Measurements from ENCODE around the gene DNAJA1. TPM values are rescaled to one million over a fixed set of nuclear protein-coding genes. Genes with fewer than 3 reads are reported as not detected.

The DNAJA1 gene
- total and polyA plus RNA-seq, 5 donors from 2014 or later = 82.4 to 214 (median 104) TPM

DNA sequence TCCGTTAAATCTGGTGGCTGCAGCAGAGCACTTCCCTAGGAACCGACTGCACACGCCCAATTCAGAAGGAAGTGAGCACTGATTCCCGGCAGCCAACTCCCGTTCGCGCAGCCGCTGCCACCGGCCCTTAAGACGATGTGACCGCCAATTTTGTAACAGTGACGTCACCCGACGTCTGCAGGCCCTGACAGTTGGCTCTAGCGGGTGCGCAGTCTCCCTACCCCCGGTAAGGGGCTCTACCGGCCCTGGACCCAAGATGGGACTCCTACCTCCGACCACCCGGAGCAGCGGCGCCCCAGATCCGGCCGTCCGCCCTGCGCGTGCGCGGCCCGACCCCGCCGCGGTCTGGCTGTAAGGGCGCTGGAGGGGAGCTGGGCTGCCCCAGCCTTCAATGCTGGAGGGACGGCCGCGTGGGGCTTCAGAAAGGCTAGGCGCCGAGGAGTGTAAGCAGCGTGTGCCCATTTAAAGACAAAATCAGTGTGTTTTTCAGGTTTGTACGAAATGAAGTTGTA is 19.1 kb downstream of the DNAJA1 start:
- no peaks in the 10 kb centered on the region for H3K27me3 ChIP-seq (ENCODE audit: control insufficient read depth, insufficient read depth, low read length)
- DNase-seq = peak; percentile 54 to 79 (median 59)
- peaks cover 22% of the 10 kb centered on the region for H3K36me3 Mint-ChIP-seq

DNA sequence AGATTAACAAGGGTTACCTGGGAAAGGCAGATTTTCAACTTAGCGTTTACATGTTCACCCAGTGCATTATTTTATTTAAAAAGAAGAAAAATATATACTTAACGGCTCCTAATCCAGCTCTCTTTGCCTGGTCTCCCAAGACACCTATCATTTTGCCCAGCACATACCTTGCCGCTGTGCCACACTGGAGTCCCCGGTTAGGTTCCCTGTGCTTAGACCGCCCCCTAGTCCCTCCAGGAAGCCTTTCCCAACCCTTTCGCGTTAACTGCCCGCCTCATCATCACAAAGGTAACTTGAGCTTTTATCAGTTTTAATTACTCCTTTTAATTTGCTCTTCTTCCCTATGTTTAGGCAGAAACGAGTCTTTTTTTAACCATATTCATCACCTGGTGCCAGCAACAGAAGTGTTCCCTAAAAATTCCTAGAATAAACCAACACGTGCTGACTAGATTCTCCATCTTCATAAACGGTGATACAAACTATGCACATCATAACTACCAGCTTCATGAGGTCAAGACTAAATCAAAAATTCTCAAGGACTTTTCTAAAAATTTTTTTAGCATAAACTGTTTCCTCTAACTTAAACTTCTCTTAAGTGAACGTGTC is 19.7 kb downstream of the DNAJA1 start:
- H3K4me1 Mint-ChIP-seq = peaks cover 13 to 23% (median 18%) of the 10 kb centered on the region in 4 donors
- H3K4me3 Mint-ChIP-seq = peak overlapping the region; percentile 61 to 96 (median 83)
- peaks cover 33% of the 10 kb centered on the region for H3K36me3 ChIP-seq (ENCODE audit: control insufficient read depth, insufficient read depth, low read length)
- H3K9me3 Mint-ChIP-seq = no peaks in the 10 kb centered on the region
- no peak for ATAC-seq (ENCODE audit: low read depth in 2 of 2)
- no peaks in the 10 kb centered on the region for H3K9me3 ChIP-seq (ENCODE audit: control insufficient read depth in 2 of 2, low read length in 2 of 2)
- H3K27ac Mint-ChIP-seq = peak overlapping the region in 2 of 3 donors; percentile 84 to 89
- no peaks in the 10 kb centered on the region for H3K27me3 Mint-ChIP-seq
- H3K27me3 ChIP-seq (ENCODE audit: control insufficient read depth, insufficient read depth, low read length) = no peaks in the 10 kb centered on the region
- H3K27ac ChIP-seq (ENCODE audit: insufficient read depth, low read length, poor library complexity, severe bottlenecking) = peak overlapping the region; percentile 70
- H3K4me1 ChIP-seq (ENCODE audit: control insufficient read depth, insufficient read depth, low read length, poor library complexity, severe bottlenecking) = peaks cover 11% of the 10 kb centered on the region
- H3K36me3 Mint-ChIP-seq = peaks cover 26% of the 10 kb centered on the region
- peak overlapping the region; percentile 11 for H3K4me3 ChIP-seq (ENCODE audit: low read depth, low read length)
- no peak for DNase-seq

More for the DNA sequence above, 19.1 kb downstream of the DNAJA1 start:
- H3K27me3 Mint-ChIP-seq = no peaks in the 10 kb centered on the region
- H3K9me3 Mint-ChIP-seq = no peaks in the 10 kb centered on the region
- Histone ChIP-seq H3K4me3 (ENCODE audit: low read depth, low read length) (peak overlapping the region; percentile 78), H3K27ac (ENCODE audit: insufficient read depth, low read length, poor library complexity, severe bottlenecking) (peak overlapping the region; percentile 70), H3K4me1 (ENCODE audit: control insufficient read depth, insufficient read depth, low read length, poor library complexity, severe bottlenecking) (peaks cover 11% of the 10 kb centered on the region), H3K36me3 (ENCODE audit: control insufficient read depth, insufficient read depth, low read length) (peaks cover 36% of the 10 kb centered on the region), H3K9me3 (ENCODE audit: control insufficient read depth in 2 of 2, low read length in 2 of 2) (no peaks in the 10 kb centered on the region)
- H3K27ac Mint-ChIP-seq = peak overlapping the region; percentile 83 to 89 (median 84)
- peaks cover 13 to 22% (median 18%) of the 10 kb centered on the region in 4 donors for H3K4me1 Mint-ChIP-seq
- H3K4me3 Mint-ChIP-seq = peak overlapping the region; percentile 61 to 96 (median 83)
- peak; percentile 60 to 72 for ATAC-seq (ENCODE audit: low read depth in 2 of 2)

DNA sequence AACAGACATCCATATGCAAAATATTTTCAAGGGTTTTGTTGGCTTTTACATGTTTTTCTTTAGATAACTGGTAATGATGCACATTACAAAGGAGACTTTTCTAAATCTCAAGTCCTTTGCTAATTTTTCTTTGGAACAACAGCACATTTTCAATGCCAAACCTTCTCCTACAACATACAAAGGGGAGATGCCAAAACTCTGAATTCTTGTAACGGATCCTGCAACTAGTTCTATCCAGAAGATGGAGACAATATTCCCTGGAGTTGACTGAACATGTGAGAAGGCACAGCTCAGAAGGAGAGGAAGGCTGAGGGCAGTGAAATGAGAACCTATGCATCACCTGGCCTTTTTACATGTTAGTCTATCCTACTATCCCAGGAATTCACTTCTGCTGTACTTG is 21.0 kb downstream of the DNAJA1 start:
- H3K36me3 ChIP-seq (ENCODE audit: control insufficient read depth, insufficient read depth, low read length) = peaks cover 27% of the 10 kb centered on the region
- Mint-ChIP-seq H3K4me1 (peaks cover 13 to 26% (median 19%) of the 10 kb centered on the region in 4 donors), H3K27ac (peak overlapping the region in 2 of 3 donors; percentile 23 to 35), H3K9me3 (no peaks in the 10 kb centered on the region), H3K4me3 (peak overlapping the region in 1 of 4 donors; percentile 13), H3K36me3 (peaks cover 29% of the 10 kb centered on the region), H3K27me3 (no peaks in the 10 kb centered on the region)
- no peak overlapping the region for H3K27ac ChIP-seq (ENCODE audit: insufficient read depth, low read length, poor library complexity, severe bottlenecking)
- peaks cover 11% of the 10 kb centered on the region for H3K4me1 ChIP-seq (ENCODE audit: control insufficient read depth, insufficient read depth, low read length, poor library complexity, severe bottlenecking)
- no peaks in the 10 kb centered on the region for H3K27me3 ChIP-seq (ENCODE audit: control insufficient read depth, insufficient read depth, low read length)
- ATAC-seq (ENCODE audit: low read depth in 2 of 2) (no peak), DNase-seq (no peak)
- no peak overlapping the region for H3K4me3 ChIP-seq (ENCODE audit: low read depth, low read length)
- no peaks in the 10 kb centered on the region for H3K9me3 ChIP-seq (ENCODE audit: control insufficient read depth in 2 of 2, low read length in 2 of 2)

- Histone ChIP-seq H3K9me3 (ENCODE audit: control insufficient read depth in 2 of 2, low read length in 2 of 2) (no peaks in the 10 kb centered on the region), H3K27ac (ENCODE audit: insufficient read depth, low read length, poor library complexity, severe bottlenecking) (no peak overlapping the region), H3K27me3 (ENCODE audit: control insufficient read depth, insufficient read depth, low read length) (no peaks in the 10 kb centered on the region), H3K4me3 (ENCODE audit: low read depth, low read length) (no peak overlapping the region), H3K4me1 (ENCODE audit: control insufficient read depth, insufficient read depth, low read length, poor library complexity, severe bottlenecking) (peaks cover 11% of the 10 kb centered on the region), H3K36me3 (ENCODE audit: control insufficient read depth, insufficient read depth, low read length) (peaks cover 46% of the 10 kb centered on the region)
- Mint-ChIP-seq H3K4me1 (peaks cover 13 to 23% (median 19%) of the 10 kb centered on the region in 4 donors), H3K9me3 (no peaks in the 10 kb centered on the region), H3K36me3 (peaks cover 35% of the 10 kb centered on the region), H3K27me3 (no peaks in the 10 kb centered on the region), H3K27ac (peak overlapping the region in 1 of 3 donors; percentile 32), H3K4me3 (no peak overlapping the region)
- DNase-seq (no peak), ATAC-seq (ENCODE audit: low read depth in 2 of 2) (no peak)
These were observed 23.0 kb downstream of the DNAJA1 start for GRCh38 chr9:33048054-33048465.

- no peak overlapping the region for H3K4me3 ChIP-seq (ENCODE audit: low read depth, low read length)
- H3K27ac ChIP-seq (ENCODE audit: insufficient read depth, low read length, poor library complexity, severe bottlenecking) = no peak overlapping the region
- H3K4me1 ChIP-seq (ENCODE audit: control insufficient read depth, insufficient read depth, low read length, poor library complexity, severe bottlenecking) = no peaks in the 10 kb centered on the region
- peak overlapping the region in 1 of 3 donors; percentile 38 for H3K27ac Mint-ChIP-seq
- H3K27me3 Mint-ChIP-seq = no peaks in the 10 kb centered on the region
- H3K4me1 Mint-ChIP-seq = peaks cover 4 to 15% (median 6%) of the 10 kb centered on the region in 4 donors
- H3K9me3 Mint-ChIP-seq = no peaks in the 10 kb centered on the region
- H3K4me3 Mint-ChIP-seq = no peak overlapping the region
- H3K27me3 ChIP-seq (ENCODE audit: control insufficient read depth, insufficient read depth, low read length) = no peaks in the 10 kb centered on the region
- DNase-seq (no peak), ATAC-seq (ENCODE audit: low read depth in 2 of 2) (no peak)
- H3K9me3 ChIP-seq (ENCODE audit: control insufficient read depth in 2 of 2, low read length in 2 of 2) = no peaks in the 10 kb centered on the region
- H3K36me3 Mint-ChIP-seq = peaks cover 35% of the 10 kb centered on the region
- peaks cover 63% of the 10 kb centered on the region for H3K36me3 ChIP-seq (ENCODE audit: control insufficient read depth, insufficient read depth, low read length)
These were observed 24.7 kb downstream of the DNAJA1 start for GRCh38 chr9:33049680-33050361.

DNA sequence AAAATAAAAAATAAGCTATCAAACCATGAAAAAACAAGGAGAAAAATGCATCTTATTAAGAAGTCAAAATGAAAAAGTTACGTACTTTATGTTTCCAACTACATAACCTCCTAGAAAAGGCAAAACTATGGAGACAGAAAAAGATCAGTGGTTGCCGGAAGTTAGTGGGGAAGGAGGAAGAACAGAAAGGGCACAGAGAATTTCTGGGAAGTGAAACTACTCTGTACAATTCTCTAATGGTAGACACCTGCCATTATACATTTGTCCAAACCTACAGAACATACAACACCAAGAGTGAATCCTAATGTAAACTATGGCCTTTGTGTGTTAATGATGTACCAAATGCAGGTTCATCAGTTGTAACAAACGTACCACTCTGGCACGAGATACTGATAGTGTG is 26.1 kb downstream of the DNAJA1 start:
- Mint-ChIP-seq H3K36me3 (peaks cover 38% of the 10 kb centered on the region), H3K27ac (peak overlapping the region in 1 of 3 donors; percentile 46), H3K4me1 (peaks cover under 1 to 15% (median 3%) of the 10 kb centered on the region in 4 donors), H3K27me3 (no peaks in the 10 kb centered on the region), H3K4me3 (no peak overlapping the region), H3K9me3 (no peaks in the 10 kb centered on the region)
- no peak for ATAC-seq (ENCODE audit: low read depth in 2 of 2)
- Histone ChIP-seq H3K36me3 (ENCODE audit: control insufficient read depth, insufficient read depth, low read length) (peaks cover 69% of the 10 kb centered on the region), H3K4me1 (ENCODE audit: control insufficient read depth, insufficient read depth, low read length, poor library complexity, severe bottlenecking) (no peaks in the 10 kb centered on the region), H3K9me3 (ENCODE audit: control insufficient read depth in 2 of 2, low read length in 2 of 2) (no peaks in the 10 kb centered on the region), H3K27me3 (ENCODE audit: control insufficient read depth, insufficient read depth, low read length) (no peaks in the 10 kb centered on the region), H3K27ac (ENCODE audit: insufficient read depth, low read length, poor library complexity, severe bottlenecking) (no peak overlapping the region), H3K4me3 (ENCODE audit: low read depth, low read length) (no peak overlapping the region)
- DNase-seq = no peak

- H3K36me3 Mint-ChIP-seq = peaks cover 43% of the 10 kb centered on the region
- H3K36me3 ChIP-seq (ENCODE audit: control insufficient read depth, insufficient read depth, low read length) = peaks cover 87% of the 10 kb centered on the region
These were observed 40.3 kb downstream of the DNAJA1 start for GRCh38 chr9:33065157-33066076.

More at GRCh38 chr9:33065157-33066076, 40.3 kb downstream of the DNAJA1 start:
- no peak overlapping the region for H3K27ac ChIP-seq (ENCODE audit: insufficient read depth, low read length, poor library complexity, severe bottlenecking)
- no peaks in the 10 kb centered on the region for H3K27me3 Mint-ChIP-seq
- peaks cover 7 to 24% (median 11%) of the 10 kb centered on the region in 4 donors for H3K4me1 Mint-ChIP-seq
- H3K4me3 ChIP-seq (ENCODE audit: low read depth, low read length) = no peak overlapping the region
- DNase-seq (no peak), ATAC-seq (ENCODE audit: low read depth in 2 of 2) (no peak)
- no peaks in the 10 kb centered on the region for H3K9me3 Mint-ChIP-seq
- H3K27me3 ChIP-seq (ENCODE audit: control insufficient read depth, insufficient read depth, low read length) = no peaks in the 10 kb centered on the region
- H3K27ac Mint-ChIP-seq = peak overlapping the region in 1 of 3 donors; percentile 62
- H3K9me3 ChIP-seq (ENCODE audit: control insufficient read depth in 2 of 2, low read length in 2 of 2) = no peaks in the 10 kb centered on the region
- no peaks in the 10 kb centered on the region for H3K4me1 ChIP-seq (ENCODE audit: control insufficient read depth, insufficient read depth, low read length, poor library complexity, severe bottlenecking)
- H3K4me3 Mint-ChIP-seq = no peak overlapping the region
